ENCODE data around the gene SPNS3.

SPNS3 gene

DNA sequence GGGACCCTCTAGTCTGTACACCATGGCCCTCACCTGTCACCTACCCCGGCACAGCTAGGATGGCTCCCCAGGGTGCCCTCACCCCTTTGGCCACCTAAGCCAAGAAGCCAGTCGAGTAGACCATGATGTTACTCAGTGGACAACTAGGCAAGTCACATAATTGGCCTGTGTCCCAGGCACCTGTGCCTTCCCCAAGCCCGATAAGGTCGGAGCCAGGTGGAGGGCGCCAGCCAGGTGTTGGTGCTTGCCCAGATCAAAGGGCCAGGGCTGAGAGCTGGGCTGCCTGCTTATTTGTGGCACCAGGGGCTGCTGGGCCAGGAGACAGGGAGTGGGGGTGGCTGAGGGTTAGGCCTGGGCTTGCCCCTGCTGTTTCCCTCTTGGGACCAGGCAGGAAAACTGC is 81.8 kb downstream of the SPNS3 start:
- TF ChIP-seq, protein P1, sequence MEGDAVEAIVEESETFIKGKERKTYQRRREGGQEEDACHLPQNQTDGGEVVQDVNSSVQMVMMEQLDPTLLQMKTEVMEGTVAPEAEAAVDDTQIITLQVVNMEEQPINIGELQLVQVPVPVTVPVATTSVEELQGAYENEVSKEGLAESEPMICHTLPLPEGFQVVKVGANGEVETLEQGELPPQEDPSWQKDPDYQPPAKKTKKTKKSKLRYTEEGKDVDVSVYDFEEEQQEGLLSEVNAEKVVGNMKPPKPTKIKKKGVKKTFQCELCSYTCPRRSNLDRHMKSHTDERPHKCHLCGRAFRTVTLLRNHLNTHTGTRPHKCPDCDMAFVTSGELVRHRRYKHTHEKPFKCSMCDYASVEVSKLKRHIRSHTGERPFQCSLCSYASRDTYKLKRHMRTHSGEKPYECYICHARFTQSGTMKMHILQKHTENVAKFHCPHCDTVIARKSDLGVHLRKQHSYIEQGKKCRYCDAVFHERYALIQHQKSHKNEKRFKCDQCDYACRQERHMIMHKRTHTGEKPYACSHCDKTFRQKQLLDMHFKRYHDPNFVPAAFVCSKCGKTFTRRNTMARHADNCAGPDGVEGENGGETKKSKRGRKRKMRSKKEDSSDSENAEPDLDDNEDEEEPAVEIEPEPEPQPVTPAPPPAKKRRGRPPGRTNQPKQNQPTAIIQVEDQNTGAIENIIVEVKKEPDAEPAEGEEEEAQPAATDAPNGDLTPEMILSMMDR (IDR thresholded peaks at IDR 0.05; ENCODE audit: control insufficient read depth, insufficient read depth, low read depth, low read length, missing control alignments) = no peak
- H3K4me3 ChIP-seq (ENCODE audit: control insufficient read depth, low read depth, low read length) = no peak overlapping the region
- DNase-seq (ENCODE audit: low read depth) = no peak

DNA sequence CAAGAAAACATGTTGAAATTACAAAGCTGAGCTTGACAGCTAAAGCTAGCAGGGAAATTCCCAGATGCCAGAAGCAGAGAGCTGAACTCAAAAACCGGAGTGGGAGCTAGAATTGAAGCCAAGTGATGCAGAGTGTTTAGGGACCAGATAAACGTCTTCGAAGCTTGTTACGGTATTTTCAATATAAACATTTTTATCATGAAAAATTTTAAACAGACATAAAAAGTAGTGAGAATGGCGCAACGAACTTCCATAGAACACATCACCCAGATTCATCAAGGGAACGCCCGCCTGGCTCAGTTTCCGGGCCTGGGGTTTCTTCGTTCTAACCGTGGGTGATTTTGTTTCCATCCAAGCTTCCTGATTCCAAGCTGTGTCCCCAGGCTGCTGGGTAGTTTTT is 83.0 kb downstream of the SPNS3 start:
- no peak overlapping the region for H3K4me3 ChIP-seq (ENCODE audit: control insufficient read depth, low read depth, low read length)
- DNase-seq (ENCODE audit: low read depth) = no peak
- TF ChIP-seq, protein P1 (IDR thresholded peaks at IDR 0.05; ENCODE audit: control insufficient read depth, insufficient read depth, low read depth, low read length, missing control alignments) = no peak

DNA sequence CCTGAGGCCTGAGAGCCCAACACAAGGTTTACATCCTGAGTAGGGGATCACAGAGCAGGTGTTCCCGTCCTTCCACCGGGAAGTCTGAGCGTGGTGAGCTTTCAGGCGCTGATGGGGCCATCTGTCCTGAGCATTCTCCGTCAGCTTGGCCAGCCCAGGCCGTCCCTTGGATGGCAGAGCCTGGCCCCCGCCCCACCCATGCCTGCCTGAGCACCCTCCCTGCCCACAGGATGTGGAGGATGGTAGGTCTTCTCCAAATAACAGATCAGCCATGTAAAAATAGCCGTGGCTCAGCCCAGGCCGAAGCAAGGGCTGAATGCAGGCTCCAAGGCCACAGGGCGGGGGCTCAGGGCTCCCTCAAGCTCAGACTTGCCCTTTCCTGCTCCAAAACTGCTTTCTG is 85.2 kb downstream of the SPNS3 start:
- TF ChIP-seq, protein P1 (IDR thresholded peaks at IDR 0.05; ENCODE audit: control insufficient read depth, insufficient read depth, low read depth, low read length, missing control alignments) = no peak
- no peak overlapping the region for H3K4me3 ChIP-seq (ENCODE audit: control insufficient read depth, low read depth, low read length)

GRCh38 chr17:4519361-4519788 is 85.6 kb downstream of the SPNS3 start:
- no peak for DNase-seq (ENCODE audit: low read depth)
- no peak overlapping the region for H3K4me3 ChIP-seq (ENCODE audit: control insufficient read depth, low read depth, low read length)
- TF ChIP-seq, protein P1 (IDR thresholded peaks at IDR 0.05; ENCODE audit: control insufficient read depth, insufficient read depth, low read depth, low read length, missing control alignments) = no peak

More for the DNA sequence above, 85.2 kb downstream of the SPNS3 start:
- no peak for DNase-seq (ENCODE audit: low read depth)

DNA sequence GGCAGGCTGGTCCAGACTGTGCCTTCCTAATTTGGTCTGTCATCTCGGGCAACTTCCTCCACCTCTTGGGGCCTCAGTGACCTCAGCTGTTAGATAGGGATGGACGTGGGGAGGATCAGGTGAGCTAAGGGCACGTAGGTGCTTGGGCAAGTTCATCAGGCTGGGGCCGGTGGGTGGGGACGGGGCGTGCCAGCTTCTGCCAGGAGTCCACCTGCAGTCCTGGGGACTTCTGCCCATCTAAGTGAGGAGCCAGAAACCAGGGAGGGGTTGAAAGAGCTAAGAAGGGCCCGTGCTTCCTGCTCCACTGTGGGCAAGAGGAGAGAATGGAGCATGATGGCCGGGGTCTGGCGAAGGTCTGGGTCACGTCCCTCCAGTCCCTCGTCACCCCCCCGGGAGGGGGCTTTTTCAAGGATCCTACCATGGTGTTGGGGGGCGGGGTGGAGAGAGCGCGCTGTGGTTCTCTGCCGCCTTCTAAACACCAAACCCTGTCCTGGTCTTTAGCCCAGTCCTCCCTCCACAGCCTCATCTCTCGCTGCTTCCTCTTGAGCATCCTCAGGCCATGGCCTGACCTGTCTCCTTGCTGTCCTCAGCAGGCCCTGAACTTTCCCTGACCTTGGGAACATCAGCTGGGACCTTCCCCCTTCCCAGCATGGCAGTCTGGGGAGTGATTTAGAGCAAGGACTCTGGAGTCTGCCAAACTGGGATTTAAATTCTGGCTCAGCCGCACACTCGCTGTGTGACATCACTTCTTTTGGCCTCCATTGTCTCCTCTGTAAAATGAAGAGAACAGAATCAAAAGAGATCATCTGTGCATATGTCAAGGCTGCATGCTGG is 86.5 kb downstream of the SPNS3 start:
- H3K4me3 ChIP-seq (ENCODE audit: control insufficient read depth, low read depth, low read length) = no peak overlapping the region
- TF ChIP-seq, protein P1 (IDR thresholded peaks at IDR 0.05; ENCODE audit: control insufficient read depth, insufficient read depth, low read depth, low read length, missing control alignments) = no peak
- DNase-seq (ENCODE audit: low read depth) = no peak

DNA sequence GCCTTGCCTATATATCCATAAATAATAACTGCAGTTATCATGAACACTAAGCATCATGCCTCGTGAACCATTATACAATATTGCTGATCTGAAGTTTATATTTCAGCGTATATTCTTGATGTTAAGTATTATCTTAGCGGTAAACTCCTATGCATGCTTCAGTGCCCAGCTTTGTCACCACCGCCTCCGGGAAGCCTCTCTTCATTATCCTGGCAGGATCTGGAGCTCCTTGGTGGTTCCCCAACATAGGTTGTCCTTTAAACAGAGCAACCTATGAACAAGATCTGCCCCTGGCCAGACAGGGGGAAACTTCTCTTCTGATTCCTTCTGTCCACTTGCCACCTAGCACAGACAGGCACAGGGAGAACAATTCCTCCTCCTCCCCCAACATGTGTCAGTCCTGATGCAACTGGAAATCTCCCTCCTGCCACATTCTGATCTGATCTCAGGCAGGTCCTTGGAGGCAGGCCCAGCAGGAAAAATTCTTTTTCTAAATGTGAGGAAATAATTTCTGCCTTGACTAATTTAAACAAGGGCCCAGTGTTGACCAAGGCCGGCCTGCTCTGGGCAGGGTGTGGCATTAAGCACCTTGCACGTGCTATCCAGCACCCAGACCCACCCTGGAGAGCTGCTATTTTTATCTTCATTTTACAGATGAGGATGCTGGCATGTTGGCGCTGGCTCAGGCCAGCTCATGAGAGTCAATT is 87.3 kb downstream of the SPNS3 start:
- DNase-seq (ENCODE audit: low read depth) = peak; percentile 11
- H3K4me3 ChIP-seq (ENCODE audit: control insufficient read depth, low read depth, low read length) = no peak overlapping the region
- TF ChIP-seq, protein P1 (IDR thresholded peaks at IDR 0.05; ENCODE audit: control insufficient read depth, insufficient read depth, low read depth, low read length, missing control alignments) = no peak
